Left hindlimb (tissue), 1 donor: ENCODE data around the gene GEMIN4.
A peak's percentile ranks its signal among the peaks of the same experiment; 100 is the strongest.
"Not testable (repeated sequence)": the region's sequence is repeated elsewhere in the genome, so short reads cannot be mapped to it uniquely, and the experiment has no call there.

Experiments
- DNase-seq: peaks from one replicate; pipeline ENCODE4 v3.0.0-alpha.2; 2018

The GEMIN4 gene

GRCh38 chr17:774313-774584, 22.2 kb upstream of the GEMIN4 start:
- no peak for DNase-seq

GRCh38 chr17:773467-774312, 21.6 kb upstream of the GEMIN4 start:
- no peak for DNase-seq

GRCh38 chr17:773016-773415, 21.0 kb upstream of the GEMIN4 start:
- no peak for DNase-seq

GRCh38 chr17:767076-767475, 15.0 kb upstream of the GEMIN4 start:
- DNase-seq = no peak

- DNase-seq = no peak
These were observed 8.3 kb upstream of the GEMIN4 start for GRCh38 chr17:760371-760770.

- no peak for DNase-seq
These were observed 7.9 kb upstream of the GEMIN4 start for GRCh38 chr17:759964-760363.

- not testable (repeated sequence) for DNase-seq
These were observed 4.0 kb upstream of the GEMIN4 start for GRCh38 chr17:756010-756567.

GRCh38 chr17:755319-755961, 3.4 kb upstream of the GEMIN4 start:
- not testable (repeated sequence) for DNase-seq

- DNase-seq = no peak
These were observed 1.4 kb upstream of the GEMIN4 start for GRCh38 chr17:753418-753817.

- DNase-seq = peak; percentile 84
These were observed 656 bp upstream of the GEMIN4 start for GRCh38 chr17:752620-753219.

- peak; percentile 52 for DNase-seq
These were observed 629 bp downstream of the GEMIN4 start for GRCh38 chr17:751269-752001.

- no peak for DNase-seq
These were observed 1.5 kb downstream of the GEMIN4 start for GRCh38 chr17:750431-751037.

- DNase-seq = not testable (repeated sequence)
These were observed 2.7 kb downstream of the GEMIN4 start for GRCh38 chr17:749359-749758.

- DNase-seq = not testable (repeated sequence)
These were observed 3.5 kb downstream of the GEMIN4 start for GRCh38 chr17:748604-749003.

- no peak for DNase-seq
These were observed 5.1 kb downstream of the GEMIN4 start for GRCh38 chr17:746783-747629.

- no peak for DNase-seq
These were observed 5.9 kb downstream of the GEMIN4 start for GRCh38 chr17:746181-746580.

GRCh38 chr17:745406-745805, 6.7 kb downstream of the GEMIN4 start:
- no peak for DNase-seq

GRCh38 chr17:744937-745336, 7.1 kb downstream of the GEMIN4 start:
- no peak for DNase-seq

- no peak for DNase-seq
These were observed 8.9 kb downstream of the GEMIN4 start for GRCh38 chr17:743139-743538.

GRCh38 chr17:742147-742793, 9.8 kb downstream of the GEMIN4 start:
- DNase-seq = no peak
